ENCODE data around the gene ZC3H12D. TPM values are rescaled to one million over a fixed set of nuclear protein-coding genes. Genes with fewer than 3 reads are reported as not detected.

ZC3H12D gene
- total and polyA plus RNA-seq, 9 of the 15 experiments (the other 6 are each of a cell fraction or from before 2014, with no cell fraction given): 0.04 to 0.27 (median 0.05) TPM; not detected in 3

DNA sequence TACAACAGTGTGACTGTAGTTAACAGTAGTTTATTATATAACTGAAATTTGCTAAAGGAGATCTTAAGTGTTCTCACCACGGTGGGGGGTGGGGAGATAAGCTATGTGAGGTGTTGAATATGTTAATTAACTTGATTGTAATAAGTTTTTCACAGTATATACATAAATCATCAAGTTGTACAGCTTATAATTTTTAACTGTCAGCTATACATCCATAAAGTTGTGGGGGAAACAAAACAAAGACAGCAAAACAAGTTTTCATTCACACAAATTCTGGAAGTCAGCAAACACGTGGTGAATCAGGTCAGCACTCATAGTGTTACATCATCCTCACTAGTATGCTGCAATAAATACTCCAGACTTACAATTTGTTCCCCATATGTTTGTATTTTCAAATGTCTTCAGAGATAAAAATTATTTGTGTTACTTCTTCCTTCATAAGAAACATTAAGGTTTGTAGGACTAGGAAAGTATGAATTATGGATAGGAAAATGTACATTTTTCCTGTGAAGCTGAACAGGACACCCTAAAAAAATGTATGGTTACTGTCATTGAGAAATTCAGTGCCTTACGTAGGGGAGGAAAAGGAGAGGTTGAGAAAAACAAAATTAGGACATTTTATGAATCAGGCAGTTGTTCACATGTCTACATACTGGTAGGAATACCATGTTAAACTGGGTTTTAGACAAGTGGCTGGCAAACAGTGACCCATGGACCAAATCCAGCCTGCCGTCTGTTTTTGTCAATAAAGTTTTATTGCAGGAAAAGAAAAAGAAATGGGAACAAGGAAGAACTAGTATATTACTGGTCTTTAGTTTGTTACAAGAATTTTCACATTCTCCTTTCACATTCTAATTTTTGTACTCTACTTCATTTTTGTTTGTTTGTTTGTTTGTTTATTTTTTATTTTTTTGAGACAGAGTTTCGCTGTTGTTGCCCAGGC, 78.7 kb downstream of the ZC3H12D start (continued):
- TF ChIP-seq, protein P1, sequence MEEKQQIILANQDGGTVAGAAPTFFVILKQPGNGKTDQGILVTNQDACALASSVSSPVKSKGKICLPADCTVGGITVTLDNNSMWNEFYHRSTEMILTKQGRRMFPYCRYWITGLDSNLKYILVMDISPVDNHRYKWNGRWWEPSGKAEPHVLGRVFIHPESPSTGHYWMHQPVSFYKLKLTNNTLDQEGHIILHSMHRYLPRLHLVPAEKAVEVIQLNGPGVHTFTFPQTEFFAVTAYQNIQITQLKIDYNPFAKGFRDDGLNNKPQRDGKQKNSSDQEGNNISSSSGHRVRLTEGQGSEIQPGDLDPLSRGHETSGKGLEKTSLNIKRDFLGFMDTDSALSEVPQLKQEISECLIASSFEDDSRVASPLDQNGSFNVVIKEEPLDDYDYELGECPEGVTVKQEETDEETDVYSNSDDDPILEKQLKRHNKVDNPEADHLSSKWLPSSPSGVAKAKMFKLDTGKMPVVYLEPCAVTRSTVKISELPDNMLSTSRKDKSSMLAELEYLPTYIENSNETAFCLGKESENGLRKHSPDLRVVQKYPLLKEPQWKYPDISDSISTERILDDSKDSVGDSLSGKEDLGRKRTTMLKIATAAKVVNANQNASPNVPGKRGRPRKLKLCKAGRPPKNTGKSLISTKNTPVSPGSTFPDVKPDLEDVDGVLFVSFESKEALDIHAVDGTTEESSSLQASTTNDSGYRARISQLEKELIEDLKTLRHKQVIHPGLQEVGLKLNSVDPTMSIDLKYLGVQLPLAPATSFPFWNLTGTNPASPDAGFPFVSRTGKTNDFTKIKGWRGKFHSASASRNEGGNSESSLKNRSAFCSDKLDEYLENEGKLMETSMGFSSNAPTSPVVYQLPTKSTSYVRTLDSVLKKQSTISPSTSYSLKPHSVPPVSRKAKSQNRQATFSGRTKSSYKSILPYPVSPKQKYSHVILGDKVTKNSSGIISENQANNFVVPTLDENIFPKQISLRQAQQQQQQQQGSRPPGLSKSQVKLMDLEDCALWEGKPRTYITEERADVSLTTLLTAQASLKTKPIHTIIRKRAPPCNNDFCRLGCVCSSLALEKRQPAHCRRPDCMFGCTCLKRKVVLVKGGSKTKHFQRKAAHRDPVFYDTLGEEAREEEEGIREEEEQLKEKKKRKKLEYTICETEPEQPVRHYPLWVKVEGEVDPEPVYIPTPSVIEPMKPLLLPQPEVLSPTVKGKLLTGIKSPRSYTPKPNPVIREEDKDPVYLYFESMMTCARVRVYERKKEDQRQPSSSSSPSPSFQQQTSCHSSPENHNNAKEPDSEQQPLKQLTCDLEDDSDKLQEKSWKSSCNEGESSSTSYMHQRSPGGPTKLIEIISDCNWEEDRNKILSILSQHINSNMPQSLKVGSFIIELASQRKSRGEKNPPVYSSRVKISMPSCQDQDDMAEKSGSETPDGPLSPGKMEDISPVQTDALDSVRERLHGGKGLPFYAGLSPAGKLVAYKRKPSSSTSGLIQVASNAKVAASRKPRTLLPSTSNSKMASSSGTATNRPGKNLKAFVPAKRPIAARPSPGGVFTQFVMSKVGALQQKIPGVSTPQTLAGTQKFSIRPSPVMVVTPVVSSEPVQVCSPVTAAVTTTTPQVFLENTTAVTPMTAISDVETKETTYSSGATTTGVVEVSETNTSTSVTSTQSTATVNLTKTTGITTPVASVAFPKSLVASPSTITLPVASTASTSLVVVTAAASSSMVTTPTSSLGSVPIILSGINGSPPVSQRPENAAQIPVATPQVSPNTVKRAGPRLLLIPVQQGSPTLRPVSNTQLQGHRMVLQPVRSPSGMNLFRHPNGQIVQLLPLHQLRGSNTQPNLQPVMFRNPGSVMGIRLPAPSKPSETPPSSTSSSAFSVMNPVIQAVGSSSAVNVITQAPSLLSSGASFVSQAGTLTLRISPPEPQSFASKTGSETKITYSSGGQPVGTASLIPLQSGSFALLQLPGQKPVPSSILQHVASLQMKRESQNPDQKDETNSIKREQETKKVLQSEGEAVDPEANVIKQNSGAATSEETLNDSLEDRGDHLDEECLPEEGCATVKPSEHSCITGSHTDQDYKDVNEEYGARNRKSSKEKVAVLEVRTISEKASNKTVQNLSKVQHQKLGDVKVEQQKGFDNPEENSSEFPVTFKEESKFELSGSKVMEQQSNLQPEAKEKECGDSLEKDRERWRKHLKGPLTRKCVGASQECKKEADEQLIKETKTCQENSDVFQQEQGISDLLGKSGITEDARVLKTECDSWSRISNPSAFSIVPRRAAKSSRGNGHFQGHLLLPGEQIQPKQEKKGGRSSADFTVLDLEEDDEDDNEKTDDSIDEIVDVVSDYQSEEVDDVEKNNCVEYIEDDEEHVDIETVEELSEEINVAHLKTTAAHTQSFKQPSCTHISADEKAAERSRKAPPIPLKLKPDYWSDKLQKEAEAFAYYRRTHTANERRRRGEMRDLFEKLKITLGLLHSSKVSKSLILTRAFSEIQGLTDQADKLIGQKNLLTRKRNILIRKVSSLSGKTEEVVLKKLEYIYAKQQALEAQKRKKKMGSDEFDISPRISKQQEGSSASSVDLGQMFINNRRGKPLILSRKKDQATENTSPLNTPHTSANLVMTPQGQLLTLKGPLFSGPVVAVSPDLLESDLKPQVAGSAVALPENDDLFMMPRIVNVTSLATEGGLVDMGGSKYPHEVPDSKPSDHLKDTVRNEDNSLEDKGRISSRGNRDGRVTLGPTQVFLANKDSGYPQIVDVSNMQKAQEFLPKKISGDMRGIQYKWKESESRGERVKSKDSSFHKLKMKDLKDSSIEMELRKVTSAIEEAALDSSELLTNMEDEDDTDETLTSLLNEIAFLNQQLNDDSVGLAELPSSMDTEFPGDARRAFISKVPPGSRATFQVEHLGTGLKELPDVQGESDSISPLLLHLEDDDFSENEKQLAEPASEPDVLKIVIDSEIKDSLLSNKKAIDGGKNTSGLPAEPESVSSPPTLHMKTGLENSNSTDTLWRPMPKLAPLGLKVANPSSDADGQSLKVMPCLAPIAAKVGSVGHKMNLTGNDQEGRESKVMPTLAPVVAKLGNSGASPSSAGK (IDR thresholded peaks at IDR 0.05): peak; percentile 86
- TF ChIP-seq NR4A1 (CRISPR knock-in tag; IDR thresholded peaks at IDR 0.05) (no peak), NR4A1 (tag; IDR thresholded peaks at IDR 0.05) (no peak), DMBX1 (CRISPR knock-in tag; IDR thresholded peaks at IDR 0.05; ENCODE audit: borderline replicate concordance) (peak; percentile 81)
- TF ChIP-seq, protein P2, sequence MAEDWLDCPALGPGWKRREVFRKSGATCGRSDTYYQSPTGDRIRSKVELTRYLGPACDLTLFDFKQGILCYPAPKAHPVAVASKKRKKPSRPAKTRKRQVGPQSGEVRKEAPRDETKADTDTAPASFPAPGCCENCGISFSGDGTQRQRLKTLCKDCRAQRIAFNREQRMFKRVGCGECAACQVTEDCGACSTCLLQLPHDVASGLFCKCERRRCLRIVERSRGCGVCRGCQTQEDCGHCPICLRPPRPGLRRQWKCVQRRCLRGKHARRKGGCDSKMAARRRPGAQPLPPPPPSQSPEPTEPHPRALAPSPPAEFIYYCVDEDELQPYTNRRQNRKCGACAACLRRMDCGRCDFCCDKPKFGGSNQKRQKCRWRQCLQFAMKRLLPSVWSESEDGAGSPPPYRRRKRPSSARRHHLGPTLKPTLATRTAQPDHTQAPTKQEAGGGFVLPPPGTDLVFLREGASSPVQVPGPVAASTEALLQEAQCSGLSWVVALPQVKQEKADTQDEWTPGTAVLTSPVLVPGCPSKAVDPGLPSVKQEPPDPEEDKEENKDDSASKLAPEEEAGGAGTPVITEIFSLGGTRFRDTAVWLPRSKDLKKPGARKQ (CRISPR knock-in tag; IDR thresholded peaks at IDR 0.05): no peak
- TF ChIP-seq, protein P3, sequence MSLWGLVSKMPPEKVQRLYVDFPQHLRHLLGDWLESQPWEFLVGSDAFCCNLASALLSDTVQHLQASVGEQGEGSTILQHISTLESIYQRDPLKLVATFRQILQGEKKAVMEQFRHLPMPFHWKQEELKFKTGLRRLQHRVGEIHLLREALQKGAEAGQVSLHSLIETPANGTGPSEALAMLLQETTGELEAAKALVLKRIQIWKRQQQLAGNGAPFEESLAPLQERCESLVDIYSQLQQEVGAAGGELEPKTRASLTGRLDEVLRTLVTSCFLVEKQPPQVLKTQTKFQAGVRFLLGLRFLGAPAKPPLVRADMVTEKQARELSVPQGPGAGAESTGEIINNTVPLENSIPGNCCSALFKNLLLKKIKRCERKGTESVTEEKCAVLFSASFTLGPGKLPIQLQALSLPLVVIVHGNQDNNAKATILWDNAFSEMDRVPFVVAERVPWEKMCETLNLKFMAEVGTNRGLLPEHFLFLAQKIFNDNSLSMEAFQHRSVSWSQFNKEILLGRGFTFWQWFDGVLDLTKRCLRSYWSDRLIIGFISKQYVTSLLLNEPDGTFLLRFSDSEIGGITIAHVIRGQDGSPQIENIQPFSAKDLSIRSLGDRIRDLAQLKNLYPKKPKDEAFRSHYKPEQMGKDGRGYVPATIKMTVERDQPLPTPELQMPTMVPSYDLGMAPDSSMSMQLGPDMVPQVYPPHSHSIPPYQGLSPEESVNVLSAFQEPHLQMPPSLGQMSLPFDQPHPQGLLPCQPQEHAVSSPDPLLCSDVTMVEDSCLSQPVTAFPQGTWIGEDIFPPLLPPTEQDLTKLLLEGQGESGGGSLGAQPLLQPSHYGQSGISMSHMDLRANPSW (CRISPR knock-in tag; IDR thresholded peaks at IDR 0.05): no peak
- TF ChIP-seq, protein P4, sequence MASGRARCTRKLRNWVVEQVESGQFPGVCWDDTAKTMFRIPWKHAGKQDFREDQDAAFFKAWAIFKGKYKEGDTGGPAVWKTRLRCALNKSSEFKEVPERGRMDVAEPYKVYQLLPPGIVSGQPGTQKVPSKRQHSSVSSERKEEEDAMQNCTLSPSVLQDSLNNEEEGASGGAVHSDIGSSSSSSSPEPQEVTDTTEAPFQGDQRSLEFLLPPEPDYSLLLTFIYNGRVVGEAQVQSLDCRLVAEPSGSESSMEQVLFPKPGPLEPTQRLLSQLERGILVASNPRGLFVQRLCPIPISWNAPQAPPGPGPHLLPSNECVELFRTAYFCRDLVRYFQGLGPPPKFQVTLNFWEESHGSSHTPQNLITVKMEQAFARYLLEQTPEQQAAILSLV (tag; IDR thresholded peaks at IDR 0.05): peak; percentile 67; the same call in 1 of the 2 replicates

Data from K562 (cell line).